Activated gamma-delta T cell treated with anti-CD3 and anti-CD28 coated beads, Interleukin-2, amount 50 U/mL, for 16 hours (primary cell): ENCODE results near the gene TXNRD2.

Source experiments
- DNase-seq: peaks from one replicate; pipeline ENCODE4 v3.0.0-alpha.2; 2020; ENCODE audit warnings: low read depth

TXNRD2 gene

GRCh38 chr22:19875531-19876313, 65.9 kb downstream of the TXNRD2 start:
- no peak for DNase-seq

- no peak for DNase-seq
Measured at GRCh38 chr22:19875061-19875530, 66.5 kb downstream of the TXNRD2 start.

GRCh38 chr22:19874307-19875060, 67.1 kb downstream of the TXNRD2 start:
- no peak for DNase-seq

GRCh38 chr22:19873960-19874306, 67.7 kb downstream of the TXNRD2 start:
- no peak for DNase-seq

- DNase-seq, result no peak
Measured at GRCh38 chr22:19873138-19873959, 68.3 kb downstream of the TXNRD2 start.

- DNase-seq, result no peak
Measured at GRCh38 chr22:19872779-19873137, 68.9 kb downstream of the TXNRD2 start.

- DNase-seq, result no peak
Measured at GRCh38 chr22:19871845-19872778, 69.5 kb downstream of the TXNRD2 start.

- DNase-seq, result no peak
Measured at GRCh38 chr22:19871023-19871844, 70.4 kb downstream of the TXNRD2 start.

GRCh38 chr22:19870153-19871022, 71.2 kb downstream of the TXNRD2 start:
- DNase-seq, result no peak

GRCh38 chr22:19869497-19870152, 72.0 kb downstream of the TXNRD2 start:
- no peak for DNase-seq

GRCh38 chr22:19868773-19869471, 72.7 kb downstream of the TXNRD2 start:
- no peak for DNase-seq

- DNase-seq, result no peak
Measured at GRCh38 chr22:19868333-19868732, 73.3 kb downstream of the TXNRD2 start.

- DNase-seq, result no peak
Measured at GRCh38 chr22:19867617-19868016, 74.0 kb downstream of the TXNRD2 start.

- no peak for DNase-seq
Measured at GRCh38 chr22:19866665-19867009, 75.0 kb downstream of the TXNRD2 start.

- DNase-seq, result no peak
Measured at GRCh38 chr22:19865141-19865829, 76.3 kb downstream of the TXNRD2 start.

GRCh38 chr22:19864538-19865106, 77.0 kb downstream of the TXNRD2 start:
- DNase-seq, result no peak

GRCh38 chr22:19863571-19863970, 78.0 kb downstream of the TXNRD2 start:
- no peak for DNase-seq
